Upper lobe of left lung (tissue), 6 donors: ENCODE results near the gene VPS39. TPM values are rescaled to one million over a fixed set of nuclear protein-coding genes. Genes with fewer than 3 reads are reported as not detected.

Experiments used
- ATAC-seq, 2 donors: fragments of 200-7000 bp; cut with Tn5 transposase; one replicate each; pipeline ENCODE4 v1.9.1; 2022; ENCODE audit warnings: mild to moderate bottlenecking in 2 of 2, moderate library complexity in 2 of 2; ENCODE audit not compliant: low FRiP score in 2 of 2
- DNase-seq, 2 donors: peaks; one replicate each; pipeline ENCODE4 v3.0.0-alpha.2; 2019 to 2020
- H3K27ac ChIP-seq, 4 donors: fragments of 200-600 bp; sonication (generic); one replicate each; pipeline ENCODE4 v1.5.1; 2016 to 2019
- H3K27me3 ChIP-seq, 4 donors: fragments of 200-600 bp; sonication (generic); one replicate each; pipeline ENCODE4 v1.5.1; 2017 to 2019
- H3K36me3 ChIP-seq, 4 donors: fragments of 200-600 bp; sonication (generic); one replicate each; pipeline ENCODE4 v1.5.1; 2016 to 2019
- H3K4me1 ChIP-seq, 4 donors: fragments of 200-600 bp; sonication (generic); one replicate each; pipeline ENCODE4 v1.5.1; 2018 to 2019
- H3K4me3 ChIP-seq, 4 donors: fragments of 200-600 bp; sonication (generic); one replicate each; pipeline ENCODE4 v1.5.1; 2017 to 2019; ENCODE audit warnings: mild to moderate bottlenecking in 2 of 4, moderate library complexity in 1 of 4
- H3K9me3 ChIP-seq, 4 donors: fragments of 200-600 bp; sonication (generic); one replicate each; pipeline ENCODE4 v1.5.1; 2018 to 2019
- EP300 ChIP-seq, 4 donors: sonication (generic); formaldehyde crosslinking; IDR thresholded peaks; one replicate each; pipeline ENCODE4 v1.5.1; 2017; ENCODE audit warnings: antibody characterized with exemption in 4 of 4, control low read depth in 2 of 4
- POLR2A ChIP-seq, 4 donors: fragments of 450-650 bp; IDR thresholded peaks; one replicate each; pipeline ENCODE4 v1.5.1; 2016 to 2017; ENCODE audit warnings: antibody characterized with exemption in 4 of 4, mild to moderate bottlenecking in 2 of 4
- POLR2AphosphoS5 ChIP-seq, 2 donors: sonication (generic); formaldehyde crosslinking; IDR thresholded peaks; one replicate each; pipeline ENCODE4 v1.5.1; 2017; ENCODE audit warnings: antibody characterized with exemption in 2 of 2
- WGBS, 2 donors: methylation state at CpG; one replicate each; pipeline ENCODE4 v1.1.5; 2017 to 2018; 5-methylcytosine and 5-hydroxymethylcytosine counted together
- total RNA-seq, 6 donors: library from RNA; depleted of rRNA in 4 of 6; stranded (reverse); fragments of >200 nt in 4 of 6; gene quantifications; one replicate each; pipeline versions ENCODE4 v1.1.0 to v1.2.1, GENCODE V29; 2016 to 2021
- TF ChIP-seq, protein P1 (sequence below), 6 experiments: fragments of 450-650 bp in 4 of 6; fragments of 200-600 bp in 2 of 6; sonication (generic) in 2 of 6; IDR thresholded peaks; one replicate each; pipeline ENCODE4 v1.5.1; 2016 to 2019; ENCODE audit warnings: antibody characterized with exemption in 6 of 6
- donor health status: DM: no; HTN: no; CAD: no; lungs with moderate emphysema.
- donor health status: DM: no; HTN: yes; CAD: no; lungs with severe emphysema.

Gene VPS39
- total RNA-seq, 6 donors from 2014 or later = 56.4 to 325 (median 85.3) TPM

DNA sequence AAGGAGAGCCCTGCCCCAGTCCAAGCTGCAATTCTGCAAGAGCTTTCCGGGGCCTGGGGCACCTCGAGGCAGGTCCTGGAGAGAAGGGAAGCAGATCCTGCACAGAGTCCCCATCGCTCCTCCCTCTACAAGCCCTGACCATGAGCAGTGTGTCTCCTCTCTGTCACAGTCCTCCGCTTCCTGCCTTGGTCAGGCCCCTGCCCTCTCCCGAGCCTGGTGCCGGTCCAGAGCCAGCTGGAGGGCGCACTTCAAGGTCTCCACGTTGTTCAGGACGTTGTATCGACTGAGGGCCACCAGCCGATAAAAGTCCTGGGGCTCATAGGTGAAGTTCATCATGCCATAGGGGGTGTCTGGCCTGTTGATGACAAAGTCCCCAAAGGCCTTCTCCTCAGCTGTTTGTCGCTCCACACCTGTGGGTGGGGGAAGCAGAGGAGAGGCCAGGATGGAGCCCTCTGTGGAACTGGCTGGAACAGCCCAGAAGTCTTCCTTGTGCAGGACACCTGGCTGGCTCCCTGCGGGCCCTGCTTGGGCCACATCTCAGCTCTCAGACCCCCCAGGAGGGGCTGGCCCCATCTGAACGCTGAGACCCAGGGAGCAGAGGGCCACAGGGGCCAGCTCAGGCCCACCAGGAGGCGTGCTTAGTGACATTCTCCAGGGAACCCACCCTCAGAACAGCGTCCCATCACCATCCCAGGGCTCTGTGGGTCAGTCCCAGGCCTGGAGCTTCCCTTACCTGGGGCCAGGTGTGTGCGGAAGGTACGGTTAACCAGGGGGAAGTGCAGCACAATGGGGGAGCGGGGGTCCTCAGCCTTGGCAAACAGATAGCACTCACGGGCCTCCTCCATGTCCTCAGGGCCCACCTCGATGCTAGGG is 66.1 kb downstream of the VPS39 start:
- peak in 1 of 2 donors; percentile 54 for DNase-seq
- 90 to 91% methylated on average over 10 to 21 of the region's 21 CpGs for WGBS, 2 donors
- no peak for ATAC-seq
- H3K4me1 ChIP-seq = no peaks in the 10 kb centered on the region
- H3K9me3 ChIP-seq = no peaks in the 10 kb centered on the region
- H3K27ac ChIP-seq = no peak overlapping the region
- H3K27me3 ChIP-seq = no peaks in the 10 kb centered on the region
- no peak overlapping the region for H3K4me3 ChIP-seq
- TF ChIP-seq, protein P1, sequence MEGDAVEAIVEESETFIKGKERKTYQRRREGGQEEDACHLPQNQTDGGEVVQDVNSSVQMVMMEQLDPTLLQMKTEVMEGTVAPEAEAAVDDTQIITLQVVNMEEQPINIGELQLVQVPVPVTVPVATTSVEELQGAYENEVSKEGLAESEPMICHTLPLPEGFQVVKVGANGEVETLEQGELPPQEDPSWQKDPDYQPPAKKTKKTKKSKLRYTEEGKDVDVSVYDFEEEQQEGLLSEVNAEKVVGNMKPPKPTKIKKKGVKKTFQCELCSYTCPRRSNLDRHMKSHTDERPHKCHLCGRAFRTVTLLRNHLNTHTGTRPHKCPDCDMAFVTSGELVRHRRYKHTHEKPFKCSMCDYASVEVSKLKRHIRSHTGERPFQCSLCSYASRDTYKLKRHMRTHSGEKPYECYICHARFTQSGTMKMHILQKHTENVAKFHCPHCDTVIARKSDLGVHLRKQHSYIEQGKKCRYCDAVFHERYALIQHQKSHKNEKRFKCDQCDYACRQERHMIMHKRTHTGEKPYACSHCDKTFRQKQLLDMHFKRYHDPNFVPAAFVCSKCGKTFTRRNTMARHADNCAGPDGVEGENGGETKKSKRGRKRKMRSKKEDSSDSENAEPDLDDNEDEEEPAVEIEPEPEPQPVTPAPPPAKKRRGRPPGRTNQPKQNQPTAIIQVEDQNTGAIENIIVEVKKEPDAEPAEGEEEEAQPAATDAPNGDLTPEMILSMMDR (IDR thresholded peaks at IDR 0.05) = no peak
- TF ChIP-seq POLR2A (IDR thresholded peaks at IDR 0.05) (no peak), EP300 (IDR thresholded peaks at IDR 0.05) (no peak), POLR2AphosphoS5 (IDR thresholded peaks at IDR 0.05) (no peak)
- peaks cover 0 to 3% (median 0%) of the 10 kb centered on the region in 4 donors for H3K36me3 ChIP-seq

DNA sequence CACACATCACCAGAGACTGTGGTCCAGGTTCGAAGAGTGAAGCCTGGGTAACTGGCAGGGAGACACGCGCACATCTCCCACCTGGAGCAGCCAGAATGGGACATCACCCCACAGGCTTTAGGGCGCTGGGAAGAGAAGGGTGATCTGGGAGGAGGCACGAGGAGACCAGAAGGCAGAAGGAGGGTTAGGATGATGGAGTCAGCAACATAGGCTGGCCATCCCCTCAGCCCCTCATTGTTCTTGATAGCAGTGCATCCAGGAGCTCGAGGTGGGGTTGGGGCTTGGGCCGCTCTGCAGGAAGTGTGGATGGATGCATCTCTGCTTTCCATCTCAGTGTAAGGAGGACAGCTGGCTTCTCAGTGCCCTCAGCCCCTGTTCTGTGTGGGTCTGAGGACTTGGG is 66.9 kb downstream of the VPS39 start:
- no peaks in the 10 kb centered on the region for H3K4me1 ChIP-seq
- H3K9me3 ChIP-seq = no peaks in the 10 kb centered on the region
- no peaks in the 10 kb centered on the region for H3K27me3 ChIP-seq
- peaks cover 0 to 3% (median 0%) of the 10 kb centered on the region in 4 donors for H3K36me3 ChIP-seq
- ATAC-seq = no peak
- WGBS, 2 donors = 92 to 96% methylated on average over 7 of the region's 7 CpGs
- H3K4me3 ChIP-seq = no peak overlapping the region
- H3K27ac ChIP-seq = no peak overlapping the region
- TF ChIP-seq POLR2AphosphoS5 (IDR thresholded peaks at IDR 0.05) (no peak), POLR2A (IDR thresholded peaks at IDR 0.05) (no peak), EP300 (IDR thresholded peaks at IDR 0.05) (no peak)
- TF ChIP-seq, protein P1 (IDR thresholded peaks at IDR 0.05) = no peak
- no peak for DNase-seq

- no peaks in the 10 kb centered on the region for H3K9me3 ChIP-seq
- 86 to 92% methylated on average over 5 to 8 of the region's 8 CpGs for WGBS, 2 donors
- H3K4me3 ChIP-seq = no peak overlapping the region
- DNase-seq (peak in 1 of 2 donors; percentile 39), ATAC-seq (no peak)
- no peak overlapping the region for H3K27ac ChIP-seq
- H3K36me3 ChIP-seq = peaks cover 0 to 3% (median 0%) of the 10 kb centered on the region in 4 donors
- no peaks in the 10 kb centered on the region for H3K27me3 ChIP-seq
- no peaks in the 10 kb centered on the region for H3K4me1 ChIP-seq
- TF ChIP-seq, protein P1 (IDR thresholded peaks at IDR 0.05) = no peak
These were observed 67.6 kb downstream of the VPS39 start for GRCh38 chr15:42140383-42141070.

DNA sequence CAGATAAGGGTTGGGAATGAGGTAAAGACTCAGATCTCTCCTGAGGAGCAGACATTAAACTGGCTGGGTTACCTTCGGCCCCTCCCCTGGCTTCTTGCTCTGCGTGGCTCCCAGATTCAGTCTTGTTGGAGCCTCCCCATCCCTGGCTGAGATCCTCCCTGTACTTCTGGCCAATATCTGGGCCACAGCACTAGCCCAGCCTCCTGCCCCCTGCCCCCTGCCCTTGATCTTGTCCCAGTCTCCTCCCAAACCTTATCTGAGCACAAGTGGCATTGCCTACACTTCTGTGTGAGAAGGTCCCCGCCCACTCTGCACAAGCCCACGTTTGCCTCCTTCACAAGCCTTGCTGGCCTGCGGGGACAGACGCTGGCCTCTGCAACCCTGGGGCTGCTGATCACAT is 68.5 kb downstream of the VPS39 start:
- DNase-seq = no peak
- no peak for ATAC-seq
- H3K36me3 ChIP-seq = peaks cover 0 to 3% (median 0%) of the 10 kb centered on the region in 4 donors
- WGBS, 2 donors = 71% methylated on average over 6 of the region's 6 CpGs
- no peaks in the 10 kb centered on the region for H3K27me3 ChIP-seq
- H3K27ac ChIP-seq = no peak overlapping the region
- TF ChIP-seq EP300 (IDR thresholded peaks at IDR 0.05) (no peak), POLR2A (IDR thresholded peaks at IDR 0.05) (peak in 1 of 4 donors; percentile 9)
- no peaks in the 10 kb centered on the region for H3K4me1 ChIP-seq
- H3K9me3 ChIP-seq = no peaks in the 10 kb centered on the region
- H3K4me3 ChIP-seq = no peak overlapping the region

DNA sequence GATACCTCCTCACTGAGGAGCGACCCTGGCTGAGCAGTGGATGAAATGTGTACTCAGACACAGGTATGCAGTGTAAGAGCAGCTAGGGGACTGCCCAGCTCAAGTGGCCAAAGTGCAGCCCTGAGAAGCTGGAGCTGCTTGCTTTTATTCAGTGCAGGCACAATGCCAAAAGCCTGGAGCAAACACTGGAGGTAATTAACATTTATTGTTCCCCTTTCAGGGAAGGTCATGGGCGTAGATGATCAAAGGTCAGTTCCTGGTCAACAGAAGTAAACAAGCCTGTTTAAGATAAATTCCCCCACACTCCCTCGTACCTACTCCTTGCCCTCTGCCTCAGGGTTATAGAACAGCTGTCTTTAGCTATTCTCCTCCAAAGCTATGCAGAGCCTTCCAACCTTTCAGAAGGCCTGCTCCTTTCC is 69.1 kb downstream of the VPS39 start:
- Histone ChIP-seq H3K4me1 (no peaks in the 10 kb centered on the region), H3K27me3 (no peaks in the 10 kb centered on the region), H3K36me3 (peaks cover 0 to 3% (median 0%) of the 10 kb centered on the region in 4 donors), H3K9me3 (no peaks in the 10 kb centered on the region), H3K4me3 (no peak overlapping the region), H3K27ac (no peak overlapping the region)
- TF ChIP-seq EP300 (IDR thresholded peaks at IDR 0.05) = no peak
- no peak for TF ChIP-seq POLR2AphosphoS5 (IDR thresholded peaks at IDR 0.05)
- no peak for TF ChIP-seq POLR2A (IDR thresholded peaks at IDR 0.05)
- TF ChIP-seq, protein P1 (IDR thresholded peaks at IDR 0.05) = no peak
- ATAC-seq (no peak), DNase-seq (peak in 1 of 2 donors; percentile 53)
- WGBS, 2 donors = 37 to 61% methylated on average over 3 of the region's 3 CpGs
